B cell (primary cell): ENCODE measurements around the gene B9D2. TPM values are rescaled to one million over a fixed set of nuclear protein-coding genes. Genes with fewer than 3 reads are reported as not detected.

ENCODE experiments used
- ATAC-seq: fragments of 200-7000 bp; cut with Tn5 transposase; one replicate; pipeline ENCODE4 v1.10.0; 2021; ENCODE audit warnings: low read depth, mild to moderate bottlenecking, moderate number of reproducible peaks, moderate library complexity
- CTCF ChIA-PET: fragments of 350-600 bp; sonication (Branson Sonifier 250); formaldehyde crosslinking; loops from one replicate; lab custom pipeline; 2021; ENCODE audit warnings: antibody characterized with exemption, inconsistent platforms; lab: Charles Lee
- POLR2A ChIA-PET: fragments of 350-600 bp; sonication (Branson Sonifier 250); formaldehyde crosslinking; loops from one replicate; lab custom pipeline; 2021; ENCODE audit warnings: antibody characterized with exemption; lab: Charles Lee
- DNase-seq: peaks from one replicate; pipeline ENCODE4 v3.0.0; 2013
- H2AFZ ChIP-seq: 2 replicates; pipeline ENCODE4 v1.6.1; 2012; ENCODE audit warnings: mild to moderate bottlenecking, low read depth, low read length; ENCODE audit not compliant: insufficient read depth, poor library complexity, severe bottlenecking
- H3K27ac ChIP-seq, 2 donors: 1 replicate in 1 of 2; 2 replicates in 1 of 2; pipeline ENCODE4 v1.5.1; 2012 to 2013; ENCODE audit warnings: low read length in 2 of 2, mild to moderate bottlenecking in 2 of 2, moderate library complexity in 1 of 2
- H3K27me3 ChIP-seq, 4 experiments: fragments of 200-600 bp in 1 of 4; sonication (generic) in 1 of 4; replicated peaks in 1 of 4; 1 replicate in 2 of 4; 2 replicates in 2 of 4; pipeline versions ENCODE4 v1.6.1 to v1.7.0; 2013 to 2016; ENCODE audit warnings: low read length in 3 of 4, mild to moderate bottlenecking in 2 of 4, mixed read lengths in 1 of 4, moderate library complexity in 1 of 4; ENCODE audit not compliant: insufficient read depth in 4 of 4, control insufficient read depth in 3 of 4; ENCODE audit errors: control extremely low read depth in 1 of 4
- H3K36me3 ChIP-seq, 2 experiments: replicated peaks in 1 of 2; 1 replicate in 1 of 2; 2 replicates in 1 of 2; pipeline versions ENCODE4 v1.6.1 to v1.7.1; 2013; ENCODE audit warnings: low read length in 1 of 2; ENCODE audit not compliant: insufficient read depth in 2 of 2, control insufficient read depth in 1 of 2; ENCODE audit errors: control extremely low read depth in 1 of 2, extremely low read depth in 1 of 2
- H3K4me1 ChIP-seq, 2 donors: fragments of 200-600 bp in 1 of 2; sonication (generic) in 1 of 2; 1 replicate in 1 of 2; 2 replicates in 1 of 2; pipeline versions ENCODE4 v1.5.1 to v1.6.1; 2013 to 2017; ENCODE audit warnings: low read length in 2 of 2; ENCODE audit not compliant: control insufficient read depth in 2 of 2, insufficient read depth in 2 of 2
- H3K4me2 ChIP-seq: replicated peaks from 2 replicates; pipeline ENCODE3; 2012; ENCODE audit warnings: mild to moderate bottlenecking, low read depth, low read length; ENCODE audit not compliant: poor library complexity, severe bottlenecking
- H3K4me3 ChIP-seq, 5 experiments: fragments of 200-600 bp in 1 of 5; sonication (generic) in 1 of 5; 1 replicate in 3 of 5; 2 replicates in 2 of 5; pipeline versions ENCODE4 v1.5.1 to v1.7.0; 2011 to 2016; ENCODE audit warnings: low read length in 4 of 5, mild to moderate bottlenecking in 4 of 5, low read depth in 2 of 5, control low read depth in 1 of 5, moderate library complexity in 1 of 5; ENCODE audit not compliant: insufficient read depth in 1 of 5; ENCODE audit errors: control extremely low read depth in 1 of 5, extremely low read depth in 1 of 5
- H3K79me2 ChIP-seq: fragments of 200-600 bp; sonication (generic); one replicate; pipeline ENCODE4 v1.6.0; 2016; ENCODE audit warnings: low read length; ENCODE audit not compliant: control insufficient read depth, insufficient read depth
- H3K9ac ChIP-seq: fragments of 200-600 bp; sonication (generic); 2 replicates; pipeline ENCODE4 v1.6.1; 2017; ENCODE audit warnings: mild to moderate bottlenecking, low read length, moderate library complexity
- H3K9me3 ChIP-seq, 3 donors: one replicate each; pipeline versions ENCODE4 v1.6.1 to v1.7.1; 2013; ENCODE audit warnings: low read length in 2 of 3; ENCODE audit not compliant: control insufficient read depth in 2 of 3, insufficient read depth in 1 of 3; ENCODE audit errors: control extremely low read depth in 1 of 3
- H4K20me1 ChIP-seq: 2 replicates; pipeline ENCODE4 v1.6.0; 2012; ENCODE audit warnings: mild to moderate bottlenecking, low read length; ENCODE audit not compliant: insufficient read depth, control insufficient read depth, poor library complexity, severe bottlenecking
- H3K27ac Mint-ChIP-seq: one replicate; pipeline ENCODE4 v1.8.0; 2021; ENCODE audit warnings: mixed read lengths
- H3K27me3 Mint-ChIP-seq: one replicate; pipeline ENCODE4 v1.8.0; 2021; ENCODE audit warnings: mixed read lengths
- H3K4me1 Mint-ChIP-seq: one replicate; pipeline ENCODE4 v1.8.0; 2021; ENCODE audit warnings: mixed read lengths
- H3K4me3 Mint-ChIP-seq: one replicate; pipeline ENCODE4 v1.8.0; 2021; ENCODE audit warnings: mixed read lengths
- H3K9me3 Mint-ChIP-seq: one replicate; pipeline ENCODE4 v1.8.0; 2022; ENCODE audit warnings: mixed read lengths; ENCODE audit not compliant: insufficient read depth
- EZH2 ChIP-seq: IDR thresholded peaks from 2 replicates; pipeline ENCODE4 v1.6.1; 2012; ENCODE audit warnings: borderline replicate concordance, low read depth, mild to moderate bottlenecking, moderate library complexity, low read length; ENCODE audit not compliant: insufficient read depth, poor library complexity, severe bottlenecking
- WGBS: methylation state at CpG from one replicate; pipeline ENCODE4 v1.1.5; 2013; ENCODE audit warnings: missing lambda C conversion rate; ENCODE audit not compliant: insufficient coverage; 5-methylcytosine and 5-hydroxymethylcytosine counted together
- intact Hi-C: fragments of 100-400 bp; cut with micrococcal nuclease; formaldehyde crosslinking; loops from one replicate; pipeline ENCODE4 v1.10.0; 2022
- polyA plus RNA-seq: library from polyadenylated mRNA; depleted of rRNA; stranded (reverse); fragments of >200 nt; gene quantifications from 2 replicates; pipeline ENCODE4 v1.2.3, GENCODE V29; 2012
- total RNA-seq, 2 donors: library from RNA; stranded (reverse); fragments of 120-200 nt in 1 of 2; gene quantifications; 1 replicate in 1 of 2; 2 replicates in 1 of 2; pipeline versions ENCODE4 v1.2.3 to v1.2.4, GENCODE V29; 2013 to 2022
- TF ChIP-seq, protein P1 (sequence below): fragments of 200-600 bp; IDR thresholded peaks from one replicate; pipeline ENCODE4 v1.8.0; 2022; ENCODE audit warnings: antibody characterized with exemption, mild to moderate bottlenecking

B9D2 gene
- total and polyA plus RNA-seq, 2 donors (not counting 1 experiment from before 2014, with no cell fraction given) = 9.9 to 17.5 TPM

GRCh38 chr19:41324921-41325639 is 38.9 kb downstream of the B9D2 start:
- WGBS = 45% methylated on average over 20 of the region's 23 CpGs
- H3K9ac ChIP-seq = no peak overlapping the region
- intact Hi-C loops = loop anchor here (10.0 kb wide), 1 partner anchor 240 kb away; no protein-coding TSS in a partner anchor
- Mint-ChIP-seq H3K27ac (peak overlapping the region; percentile 93), H3K4me1 (peaks cover 66% of the 10 kb centered on the region), H3K9me3 (no peaks in the 10 kb centered on the region), H3K27me3 (no peaks in the 10 kb centered on the region), H3K4me3 (peak overlapping the region; percentile 49)
- no peak for DNase-seq
- H4K20me1 ChIP-seq = peaks cover 7% of the 10 kb centered on the region
- H3K4me3 ChIP-seq = no peak overlapping the region
- no peak overlapping the region for H2AFZ ChIP-seq
- peak overlapping the region; percentile 76 to 97 for H3K27ac ChIP-seq
- TF ChIP-seq, protein P1, sequence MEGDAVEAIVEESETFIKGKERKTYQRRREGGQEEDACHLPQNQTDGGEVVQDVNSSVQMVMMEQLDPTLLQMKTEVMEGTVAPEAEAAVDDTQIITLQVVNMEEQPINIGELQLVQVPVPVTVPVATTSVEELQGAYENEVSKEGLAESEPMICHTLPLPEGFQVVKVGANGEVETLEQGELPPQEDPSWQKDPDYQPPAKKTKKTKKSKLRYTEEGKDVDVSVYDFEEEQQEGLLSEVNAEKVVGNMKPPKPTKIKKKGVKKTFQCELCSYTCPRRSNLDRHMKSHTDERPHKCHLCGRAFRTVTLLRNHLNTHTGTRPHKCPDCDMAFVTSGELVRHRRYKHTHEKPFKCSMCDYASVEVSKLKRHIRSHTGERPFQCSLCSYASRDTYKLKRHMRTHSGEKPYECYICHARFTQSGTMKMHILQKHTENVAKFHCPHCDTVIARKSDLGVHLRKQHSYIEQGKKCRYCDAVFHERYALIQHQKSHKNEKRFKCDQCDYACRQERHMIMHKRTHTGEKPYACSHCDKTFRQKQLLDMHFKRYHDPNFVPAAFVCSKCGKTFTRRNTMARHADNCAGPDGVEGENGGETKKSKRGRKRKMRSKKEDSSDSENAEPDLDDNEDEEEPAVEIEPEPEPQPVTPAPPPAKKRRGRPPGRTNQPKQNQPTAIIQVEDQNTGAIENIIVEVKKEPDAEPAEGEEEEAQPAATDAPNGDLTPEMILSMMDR = no peak
- TF ChIP-seq EZH2 = no peak
- no peaks in the 10 kb centered on the region for H3K27me3 ChIP-seq
- H3K4me1 ChIP-seq = peaks cover 53 to 86% of the 10 kb centered on the region in 2 donors
- no peak for ATAC-seq
- POLR2A ChIA-PET = interaction anchor here (0.5 to 5.3 kb wide), 3 partner anchors 28 to 1096 kb away, joined by 6 to 69 read pairs (median 10); partner anchors contain the start of gene TGFB1
- peaks cover 0 to 49% of the 10 kb centered on the region in 2 experiments for H3K36me3 ChIP-seq
- H3K4me2 ChIP-seq = peak overlapping the region; percentile 92
- no peaks in the 10 kb centered on the region for H3K9me3 ChIP-seq
- H3K79me2 ChIP-seq = no peaks in the 10 kb centered on the region
- CTCF ChIA-PET = interaction anchor here (0.8 to 9.7 kb wide), 3 partner anchors 16 to 62 kb away, joined by 3 to 130 read pairs (median 6); partner anchors contain the start of gene TGFB1
